Lower lobe of right lung (tissue), 2 donors: ENCODE results near the gene OLA1. TPM values are rescaled to one million over a fixed set of nuclear protein-coding genes. Genes with fewer than 3 reads are reported as not detected.

Experiments
- ATAC-seq, 2 donors: fragments of 200-7000 bp; cut with Tn5 transposase; one replicate each; pipeline ENCODE4 v1.9.1; 2020 to 2022; ENCODE audit warnings: mild to moderate bottlenecking in 2 of 2, moderate library complexity in 2 of 2
- DNase-seq: peaks from one replicate; pipeline ENCODE4 v3.0.0-alpha.2; 2020
- H3K27ac ChIP-seq: fragments of 200-600 bp; one replicate; pipeline ENCODE4 v1.8.0; 2022
- H3K27me3 ChIP-seq: fragments of 200-600 bp; one replicate; pipeline ENCODE4 v1.8.0; 2022; ENCODE audit warnings: low read depth
- H3K36me3 ChIP-seq: fragments of 200-600 bp; one replicate; pipeline ENCODE4 v1.8.0; 2022; ENCODE audit warnings: mild to moderate bottlenecking
- H3K4me1 ChIP-seq: fragments of 200-600 bp; one replicate; pipeline ENCODE4 v1.8.0; 2022
- H3K4me3 ChIP-seq: fragments of 200-600 bp; one replicate; pipeline ENCODE4 v1.8.0; 2022; ENCODE audit warnings: mild to moderate bottlenecking
- H3K9me3 ChIP-seq: fragments of 200-600 bp; one replicate; pipeline ENCODE4 v1.8.0; 2022
- CTCF ChIP-seq: fragments of 200-600 bp; IDR thresholded peaks from one replicate; pipeline ENCODE4 v1.8.0; 2022; ENCODE audit warnings: antibody characterized with exemption, mild to moderate bottlenecking
- intact Hi-C: fragments of 100-400 bp; cut with DNase I; formaldehyde crosslinking; loops from one replicate; pipeline ENCODE4 v1.11.0; 2022
- total RNA-seq: library from RNA; stranded (reverse); fragmentation: NEBNext Ultra II Directional; extraction: Animal tissue kit (Norgen Biotek cat#: 25700); gene quantifications from one replicate; pipeline ENCODE4 v1.2.1, GENCODE V29; 2021
- donor health status: DM: no; HTN: yes; CAD: no; lungs with severe emphysema.

The OLA1 gene
- total RNA-seq, 1 donor from 2014 or later: 49.8 TPM

- Histone ChIP-seq H3K27me3 (no peaks in the 10 kb centered on the region), H3K27ac (no peak overlapping the region), H3K36me3 (no peaks in the 10 kb centered on the region), H3K4me1 (peaks cover 26% of the 10 kb centered on the region), H3K9me3 (no peaks in the 10 kb centered on the region), H3K4me3 (no peak overlapping the region)
- ATAC-seq: no peak
- no peak for TF ChIP-seq CTCF
- DNase-seq: no peak
- intact Hi-C loops: no loop called here
Measured at GRCh38 chr2:174035117-174035635, 213.2 kb downstream of the OLA1 start.

- no peak overlapping the region for H3K4me3 ChIP-seq
- no peaks in the 10 kb centered on the region for H3K9me3 ChIP-seq
- peaks cover 13% of the 10 kb centered on the region for H3K4me1 ChIP-seq
- TF ChIP-seq CTCF: no peak
- intact Hi-C loops: no loop called here
- no peak for ATAC-seq
- H3K36me3 ChIP-seq: no peaks in the 10 kb centered on the region
- H3K27ac ChIP-seq: no peak overlapping the region
- no peak for DNase-seq
- H3K27me3 ChIP-seq: no peaks in the 10 kb centered on the region
Measured at GRCh38 chr2:174033163-174033550, 215.2 kb downstream of the OLA1 start.

GRCh38 chr2:174031226-174031625 lies 217.1 kb downstream of the OLA1 start:
- intact Hi-C loops: no loop called here

GRCh38 chr2:174028935-174029334 lies 219.4 kb downstream of the OLA1 start:
- TF ChIP-seq CTCF: no peak
- DNase-seq (no peak), ATAC-seq (no peak)
- intact Hi-C loops: no loop called here
- Histone ChIP-seq H3K27me3 (no peaks in the 10 kb centered on the region), H3K36me3 (no peaks in the 10 kb centered on the region), H3K27ac (no peak overlapping the region), H3K4me1 (peaks cover 32% of the 10 kb centered on the region), H3K9me3 (no peaks in the 10 kb centered on the region), H3K4me3 (no peak overlapping the region)

More at GRCh38 chr2:174031226-174031625, 217.1 kb downstream of the OLA1 start:
- no peaks in the 10 kb centered on the region for H3K27me3 ChIP-seq
- no peaks in the 10 kb centered on the region for H3K36me3 ChIP-seq
- ATAC-seq (no peak), DNase-seq (no peak)
- H3K4me3 ChIP-seq: no peak overlapping the region
- TF ChIP-seq CTCF: no peak
- peaks cover 17% of the 10 kb centered on the region for H3K4me1 ChIP-seq
- H3K9me3 ChIP-seq: no peaks in the 10 kb centered on the region
- peak overlapping the region; percentile 38 for H3K27ac ChIP-seq

GRCh38 chr2:174027956-174028355 lies 220.4 kb downstream of the OLA1 start:
- DNase-seq (no peak), ATAC-seq (no peak)
- no peaks in the 10 kb centered on the region for H3K27me3 ChIP-seq
- no peak for TF ChIP-seq CTCF
- H3K9me3 ChIP-seq: no peaks in the 10 kb centered on the region
- peaks cover 42% of the 10 kb centered on the region for H3K4me1 ChIP-seq
- H3K27ac ChIP-seq: no peak overlapping the region
- no peaks in the 10 kb centered on the region for H3K36me3 ChIP-seq
- intact Hi-C loops: no loop called here
- no peak overlapping the region for H3K4me3 ChIP-seq
